Central memory CD4-positive, alpha-beta T cell (primary cell): ENCODE results near the gene LAMB1.
"Not testable (repeated sequence)": the region's sequence is repeated elsewhere in the genome, so short reads cannot be mapped to it uniquely, and the experiment has no call there.

Experiments
- DNase-seq: peaks from one replicate; pipeline ENCODE4 v3.0.0; 2022

LAMB1 gene

GRCh38 chr7:107968449-107968848 is 34.5 kb downstream of the LAMB1 start:
- DNase-seq, result no peak

GRCh38 chr7:107967420-107967819 is 35.5 kb downstream of the LAMB1 start:
- DNase-seq, result no peak

GRCh38 chr7:107966711-107967110 is 36.2 kb downstream of the LAMB1 start:
- DNase-seq, result no peak

- no peak for DNase-seq
Measured at GRCh38 chr7:107964510-107964909, 38.5 kb downstream of the LAMB1 start.

GRCh38 chr7:107962817-107963216 is 40.1 kb downstream of the LAMB1 start:
- DNase-seq, result no peak

- no peak for DNase-seq
Measured at GRCh38 chr7:107961405-107961804, 41.6 kb downstream of the LAMB1 start.

- DNase-seq, result no peak
Measured at GRCh38 chr7:107960272-107960671, 42.7 kb downstream of the LAMB1 start.

GRCh38 chr7:107959527-107959898 is 43.4 kb downstream of the LAMB1 start:
- DNase-seq, result no peak

GRCh38 chr7:107958764-107959526 is 44.0 kb downstream of the LAMB1 start:
- DNase-seq, result no peak

- no peak for DNase-seq
Measured at GRCh38 chr7:107957436-107957835, 45.5 kb downstream of the LAMB1 start.

- not testable (repeated sequence) for DNase-seq
Measured at GRCh38 chr7:107956950-107957349, 46.0 kb downstream of the LAMB1 start.

GRCh38 chr7:107955394-107955793 is 47.6 kb downstream of the LAMB1 start:
- DNase-seq, result no peak

GRCh38 chr7:107953924-107954303 is 49.0 kb downstream of the LAMB1 start:
- DNase-seq, result no peak

GRCh38 chr7:107953265-107953923 is 49.6 kb downstream of the LAMB1 start:
- no peak for DNase-seq

- DNase-seq, result no peak
Measured at GRCh38 chr7:107951896-107952295, 51.1 kb downstream of the LAMB1 start.

GRCh38 chr7:107951172-107951787 is 51.7 kb downstream of the LAMB1 start:
- DNase-seq, result no peak

GRCh38 chr7:107949443-107949935 is 53.5 kb downstream of the LAMB1 start:
- DNase-seq, result no peak

GRCh38 chr7:107948645-107949442 is 54.1 kb downstream of the LAMB1 start:
- DNase-seq, result no peak

GRCh38 chr7:107946881-107947280 is 56.1 kb downstream of the LAMB1 start:
- DNase-seq, result no peak

- DNase-seq, result no peak
Measured at GRCh38 chr7:107946451-107946850, 56.5 kb downstream of the LAMB1 start.

- no peak for DNase-seq
Measured at GRCh38 chr7:107945332-107945731, 57.6 kb downstream of the LAMB1 start.

GRCh38 chr7:107944411-107945169 is 58.4 kb downstream of the LAMB1 start:
- no peak for DNase-seq
